HG03575 (cell line): ENCODE measurements around the gene ALX3.

Experiments
- ATAC-seq: cut with Tn5 transposase; IDR thresholded peaks from one replicate; pipeline ENCODE4 v1.9.1; 2021; ENCODE audit not compliant: unreplicated experiment, insufficient number of reproducible peaks, low FRiP score; ENCODE audit errors: extremely low read depth

ALX3 gene

DNA sequence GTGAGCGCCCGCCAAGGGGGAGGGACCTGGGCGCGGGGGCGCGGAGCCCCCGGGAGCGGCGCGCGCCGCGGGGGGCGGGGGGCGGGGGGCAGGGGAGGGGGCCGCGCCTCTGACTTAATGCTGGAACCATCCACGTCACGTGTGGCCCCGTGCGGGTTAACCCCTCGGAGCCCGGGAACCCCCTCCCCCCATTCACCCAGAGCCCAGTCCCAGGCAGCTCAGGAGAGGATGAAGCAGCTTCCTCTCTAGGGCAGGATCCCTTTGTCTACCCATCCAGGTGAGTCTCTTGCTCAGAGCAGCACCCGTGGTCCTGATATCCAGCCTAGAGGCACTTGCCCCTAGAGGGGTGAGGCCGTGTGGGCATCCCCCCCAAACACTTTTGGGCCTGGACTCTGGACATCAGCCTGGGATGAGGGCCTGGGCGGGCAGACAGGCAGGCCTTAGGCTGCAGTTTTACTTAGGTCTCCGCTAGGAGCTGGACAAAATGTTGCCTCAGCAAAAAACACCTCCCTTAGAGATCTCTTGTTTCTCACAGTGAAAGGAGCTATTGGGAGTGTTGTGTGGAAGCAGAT lies at the start of gene ALX3:
TSS of gene ALX3 (minus strand) at position 2 of the 572 bp plus-strand sequence. CDS start 60 bp downstream, outside the sequence.
- ATAC-seq = no peak

DNA sequence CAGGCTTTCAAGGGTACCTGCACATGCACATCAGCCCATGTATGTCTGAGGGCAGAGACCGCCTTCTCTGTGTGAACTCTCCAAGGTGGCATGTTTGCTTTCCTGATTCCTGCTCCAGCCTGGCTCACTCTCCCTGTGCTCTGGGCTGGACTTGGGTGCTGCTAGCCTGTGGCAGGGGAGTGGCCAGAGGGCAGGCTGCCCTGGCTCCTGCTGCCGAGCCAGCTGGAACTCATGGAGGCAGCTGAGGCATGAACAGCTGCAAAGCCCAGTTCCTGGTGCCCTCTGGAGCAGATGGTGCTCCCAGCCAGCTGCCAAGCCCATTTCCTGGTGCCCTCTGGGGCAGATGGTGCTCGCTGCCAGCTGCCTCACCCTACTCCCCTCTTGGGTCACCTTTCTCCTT lies 49.4 kb upstream of the ALX3 start:
- ATAC-seq = no peak

DNA sequence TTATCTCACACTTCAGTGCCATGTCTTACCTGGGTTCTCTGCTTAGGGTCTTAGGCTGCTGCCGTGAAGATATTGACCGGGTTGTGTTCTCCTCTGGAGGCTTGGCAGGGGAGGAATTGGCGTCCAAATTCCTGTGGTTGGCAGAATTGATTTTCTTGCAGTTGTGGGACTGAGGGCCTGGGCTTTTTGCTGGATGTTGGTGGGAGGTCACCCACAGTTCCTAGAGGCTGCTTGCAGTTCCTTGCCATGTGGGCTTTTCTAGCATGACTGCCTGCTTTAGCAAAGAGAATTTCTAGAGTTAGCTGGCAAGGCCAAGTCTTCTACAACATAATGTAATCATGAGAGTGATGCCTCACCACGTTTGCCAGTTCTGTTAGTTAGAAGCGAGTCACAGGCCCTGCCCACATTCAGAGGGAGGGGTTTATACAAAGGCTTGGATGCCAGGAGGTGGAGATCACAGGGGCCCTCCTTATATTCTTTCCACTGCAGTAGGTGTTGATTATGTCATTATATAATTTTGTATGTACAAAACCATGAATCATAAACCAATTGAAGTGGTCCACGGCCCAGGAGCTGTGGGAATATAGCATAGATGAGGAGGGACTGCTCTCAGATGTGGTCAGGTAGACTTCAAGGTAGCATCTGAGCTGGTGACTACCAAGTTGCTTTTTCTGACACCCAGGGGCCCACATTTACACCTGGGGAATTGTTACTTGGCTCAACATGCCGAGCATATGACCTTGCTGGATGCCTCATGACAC lies 48.3 kb upstream of the ALX3 start:
- no peak for ATAC-seq

DNA sequence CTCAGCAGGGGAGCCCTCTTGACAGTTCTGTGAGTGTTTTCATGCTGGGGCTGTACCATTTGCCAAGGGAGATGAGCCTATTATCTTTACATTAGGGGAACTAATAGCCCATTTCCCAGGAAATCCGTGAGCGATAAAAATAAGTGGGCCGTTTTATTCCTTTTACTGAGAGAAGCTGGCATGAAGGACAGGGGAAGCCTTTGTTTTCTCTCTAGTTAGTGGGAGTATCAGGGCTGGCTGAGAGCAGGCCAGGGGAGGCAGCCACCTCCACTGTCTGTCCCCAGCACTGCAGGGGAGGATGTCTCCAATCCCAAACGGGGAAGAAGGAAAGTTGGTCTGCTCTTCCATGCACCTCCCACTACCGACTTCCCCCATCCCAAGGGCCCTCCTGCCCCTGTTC lies 44.3 kb upstream of the ALX3 start:
- ATAC-seq = no peak

DNA sequence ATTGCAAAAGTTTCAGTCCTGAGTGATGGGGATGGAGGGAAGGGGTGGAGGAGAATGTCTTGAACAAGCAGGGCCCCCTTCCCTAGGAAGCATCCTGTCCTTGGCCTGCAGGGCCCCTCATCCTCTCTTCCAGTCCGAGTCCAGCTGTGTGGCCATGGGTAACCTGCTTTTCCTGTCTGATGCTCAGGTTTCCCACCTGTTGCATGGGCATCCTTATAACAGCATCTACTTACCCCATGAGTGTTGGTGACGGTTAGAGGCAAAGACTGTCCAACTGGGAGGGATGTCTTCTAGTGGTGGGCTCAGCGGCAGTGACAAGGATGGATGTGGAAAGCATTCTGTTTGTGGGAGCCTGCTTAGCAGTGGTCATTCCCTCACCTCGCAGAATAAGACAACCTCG lies 43.7 kb upstream of the ALX3 start:
- ATAC-seq = no peak

DNA sequence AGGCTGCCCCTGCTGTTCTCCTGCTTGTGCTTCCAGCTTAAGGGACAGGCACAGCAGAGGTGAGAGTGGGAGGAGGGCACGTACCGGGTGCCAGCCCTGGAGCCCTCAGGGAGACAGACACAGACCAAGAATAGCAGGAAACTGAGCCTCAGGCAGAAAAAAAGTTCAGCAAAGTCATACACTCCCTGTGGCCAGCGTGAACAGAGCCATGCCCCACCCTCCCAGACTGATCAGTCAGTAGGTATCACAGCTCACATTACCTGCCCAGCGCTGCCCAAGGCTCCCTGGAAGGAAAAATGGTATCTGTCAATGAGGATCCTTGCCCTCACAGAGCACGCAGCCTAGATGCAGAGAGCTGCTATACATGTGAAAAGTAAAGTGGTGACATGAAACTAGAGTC lies 43.1 kb upstream of the ALX3 start:
- no peak for ATAC-seq

DNA sequence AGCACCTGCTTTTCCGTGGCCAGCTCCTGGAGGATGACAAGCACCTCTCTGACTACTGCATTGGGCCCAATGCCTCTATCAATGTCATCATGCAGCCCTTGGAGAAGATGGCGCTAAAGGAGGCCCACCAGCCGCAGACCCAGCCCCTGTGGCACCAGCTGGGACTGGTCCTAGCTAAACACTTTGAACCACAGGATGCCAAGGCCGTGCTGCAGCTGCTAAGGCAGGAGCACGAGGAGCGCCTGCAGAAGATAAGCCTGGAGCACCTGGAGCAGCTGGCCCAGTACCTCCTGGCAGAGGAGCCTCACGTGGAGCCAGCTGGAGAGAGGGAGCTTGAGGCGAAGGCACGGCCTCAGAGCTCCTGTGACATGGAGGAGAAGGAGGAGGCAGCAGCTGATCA lies 42.2 kb upstream of the ALX3 start:
- ATAC-seq = no peak

DNA sequence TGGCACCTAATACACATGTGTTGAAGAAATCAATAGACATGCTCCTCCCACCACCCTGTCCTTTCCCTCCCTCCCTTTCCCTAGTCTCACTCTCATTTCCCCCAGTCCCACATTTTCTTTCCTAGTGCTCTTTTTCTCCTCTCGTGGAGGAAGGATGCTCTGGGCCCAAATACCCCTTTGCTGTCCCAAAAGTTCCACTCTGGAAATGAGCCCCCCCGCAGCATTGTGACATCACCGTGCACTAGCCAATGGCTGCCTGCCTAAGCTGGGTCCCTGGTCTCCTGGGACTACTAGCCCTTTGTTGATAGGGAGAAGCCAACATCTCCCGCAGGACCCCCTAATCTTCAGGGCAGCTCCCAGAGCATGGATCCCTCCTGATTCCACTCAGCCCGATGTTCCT lies 41.7 kb upstream of the ALX3 start, which contains the start of gene UBL4B:
TSS of gene UBL4B (plus strand) at position 301 of the 400 bp plus-strand sequence. CDS start at position 393, 92 bp downstream.
- ATAC-seq = no peak

DNA sequence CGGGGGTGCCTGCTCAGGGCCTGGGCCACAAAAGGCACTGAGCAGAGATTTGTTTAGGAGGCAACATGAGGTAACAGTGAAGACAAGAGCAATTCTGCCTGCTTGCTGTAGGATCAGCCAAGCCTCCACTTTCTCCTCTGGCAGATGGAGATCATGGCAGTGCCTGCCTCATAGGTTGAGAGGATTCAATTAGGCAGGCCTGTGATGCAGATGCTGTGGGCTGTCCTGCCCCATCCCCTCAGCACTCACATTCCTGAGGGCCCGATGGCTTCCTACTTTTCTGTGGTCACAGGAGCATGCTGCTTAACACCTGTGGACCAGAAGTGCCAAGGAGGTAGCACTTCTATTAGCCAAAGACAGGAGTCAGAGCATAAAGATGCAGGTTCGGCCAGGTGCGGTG lies 40.6 kb upstream of the ALX3 start:
- ATAC-seq = no peak

DNA sequence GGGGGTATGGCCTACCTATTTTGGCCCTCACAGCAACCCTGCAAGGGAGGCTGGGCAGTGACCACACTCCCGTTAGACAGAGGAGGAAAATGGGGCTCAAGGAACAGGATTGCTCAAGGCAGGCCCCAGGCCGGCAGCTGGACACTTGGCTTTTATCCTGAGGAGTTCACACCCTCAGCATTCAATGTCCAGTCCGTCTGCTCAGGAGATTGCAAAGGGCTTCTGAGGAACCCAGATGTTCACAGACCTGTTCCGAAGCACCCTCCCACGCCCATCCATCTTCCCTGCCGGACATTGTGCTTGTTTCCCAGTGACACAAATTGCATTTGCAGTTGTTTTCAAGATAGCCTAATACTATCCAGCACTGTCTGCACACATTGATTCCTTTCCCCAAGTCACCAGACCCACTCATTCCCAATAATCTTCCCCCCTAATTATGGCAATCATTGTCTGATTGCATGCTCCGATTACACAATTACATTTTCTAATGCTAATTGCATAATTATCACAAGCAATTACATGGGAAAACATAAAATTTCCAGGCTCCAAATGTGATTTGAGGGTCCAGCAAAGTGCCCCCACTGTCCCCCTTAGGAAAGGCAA lies 37.5 kb upstream of the ALX3 start:
- no peak for ATAC-seq

DNA sequence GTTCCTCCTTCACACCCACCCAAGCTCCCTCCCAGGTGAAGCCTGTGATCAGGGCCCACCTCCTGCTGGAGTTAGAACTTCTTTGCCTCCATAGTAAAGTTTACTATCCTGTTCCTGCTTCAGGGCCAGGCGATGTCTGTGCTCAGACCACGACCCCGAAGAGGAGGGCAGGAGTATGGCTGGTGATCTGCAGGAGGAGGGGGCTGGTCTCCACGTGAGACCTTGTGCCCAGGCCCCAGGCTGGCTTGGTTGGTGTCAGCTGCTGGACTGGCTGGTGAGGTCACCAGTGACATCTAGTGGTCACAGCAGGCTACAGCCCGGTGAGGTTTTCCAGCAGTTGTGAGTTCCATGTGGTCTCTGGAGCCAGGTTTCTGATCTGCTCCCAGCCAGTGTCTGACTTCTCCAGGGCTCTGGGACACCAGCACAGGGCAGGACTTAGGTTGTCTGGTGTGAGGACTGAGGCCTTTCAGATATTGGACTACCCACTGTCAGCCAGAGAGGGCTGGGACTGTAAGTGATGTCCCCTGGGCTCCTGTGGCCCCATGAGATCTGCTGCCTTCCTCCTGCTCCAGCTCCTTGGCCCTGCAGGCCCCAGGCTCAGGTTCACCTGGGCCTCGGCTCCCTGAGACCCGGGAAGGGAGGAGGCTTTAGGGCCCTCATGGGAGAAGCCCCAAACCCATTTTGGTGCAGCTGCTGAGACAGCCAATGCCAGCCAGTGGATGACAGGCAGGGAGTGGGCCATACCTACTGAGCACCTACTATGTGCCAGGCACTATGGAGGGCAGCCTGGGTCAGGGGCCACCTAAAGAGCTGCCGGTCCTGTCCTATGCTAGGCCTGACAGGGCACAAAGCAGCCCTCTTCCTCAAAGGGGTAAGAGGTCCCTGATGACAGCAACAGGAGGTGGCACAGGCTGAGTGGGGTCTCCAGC lies 35.8 kb upstream of the ALX3 start:
- ATAC-seq = no peak

DNA sequence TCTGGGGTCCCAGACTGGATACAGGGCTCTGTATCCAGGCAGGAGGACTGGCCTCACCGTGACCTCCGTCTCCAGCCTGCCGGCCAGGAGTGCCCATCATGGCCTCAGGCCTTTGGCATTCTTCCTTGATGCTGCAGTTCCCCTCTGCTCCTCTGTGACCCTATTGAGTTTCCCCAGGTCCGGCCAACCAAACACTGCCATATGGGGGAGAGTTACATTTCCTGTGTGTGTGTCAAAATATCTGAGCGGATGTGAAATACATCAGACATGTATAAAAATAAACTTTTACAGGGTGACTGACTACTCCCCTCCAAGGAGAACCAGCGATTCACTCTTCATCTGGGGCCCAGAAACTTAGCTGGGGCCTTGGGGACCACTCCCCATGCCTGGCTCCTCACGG lies 31.6 kb upstream of the ALX3 start:
- no peak for ATAC-seq

DNA sequence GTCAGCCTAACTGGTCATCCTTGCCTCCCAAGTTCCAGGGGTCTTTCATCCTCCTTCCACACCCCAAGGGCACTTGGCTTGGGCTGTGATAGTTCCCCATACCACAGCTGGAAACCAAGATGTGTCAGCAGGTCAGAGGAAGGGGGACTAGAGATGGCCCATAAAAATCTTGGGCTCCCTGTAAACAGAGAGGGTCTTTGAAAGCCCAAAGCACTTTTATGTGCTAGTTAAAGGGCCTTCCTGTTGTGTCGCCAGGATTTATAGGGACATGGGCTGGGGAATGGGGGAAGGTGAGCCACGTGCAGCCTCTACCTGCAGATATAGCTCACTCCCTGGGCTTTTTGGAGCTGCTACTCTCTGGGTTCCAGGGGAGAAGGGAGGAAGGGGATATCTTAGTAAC lies 29.9 kb upstream of the ALX3 start:
- no peak for ATAC-seq

DNA sequence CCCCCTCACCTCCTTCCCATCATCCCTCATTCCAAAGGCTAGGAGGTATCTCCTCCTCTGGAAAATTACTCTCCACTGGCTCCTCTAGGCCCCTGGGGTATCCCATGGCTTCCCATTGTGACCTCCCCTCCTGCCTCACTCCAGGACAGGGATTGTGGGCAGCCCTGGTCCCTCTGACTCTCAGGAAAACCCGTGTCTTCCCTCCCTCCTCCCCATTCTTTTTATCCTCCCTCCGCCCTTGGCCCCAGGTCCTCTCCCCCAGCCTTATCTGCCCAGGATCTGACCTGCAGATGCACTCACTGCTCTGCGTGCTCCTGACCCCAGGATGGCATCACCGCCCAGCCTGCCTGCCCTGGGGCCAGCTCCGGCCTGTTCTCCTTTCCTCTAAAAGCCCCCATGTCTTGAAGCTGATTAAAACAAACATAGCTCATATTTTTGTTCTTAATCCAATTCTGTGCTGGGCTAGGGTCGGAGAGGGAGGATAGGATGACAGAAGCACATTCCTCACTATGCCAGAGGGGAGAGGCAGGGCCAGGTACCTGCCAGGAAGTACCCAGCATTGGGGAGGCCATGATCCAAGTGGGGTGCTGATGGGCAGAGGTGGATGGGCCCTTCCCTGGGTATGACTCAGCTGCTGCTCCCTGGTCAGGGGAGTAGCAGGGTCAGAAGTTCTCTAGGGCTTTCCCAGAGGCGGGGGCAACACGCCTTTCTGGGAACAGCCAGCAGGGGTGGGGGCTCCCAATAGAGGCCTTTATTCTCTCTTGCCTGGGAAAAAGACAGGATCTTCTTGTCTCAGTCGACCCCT lies 28.0 kb upstream of the ALX3 start:
- no peak for ATAC-seq

DNA sequence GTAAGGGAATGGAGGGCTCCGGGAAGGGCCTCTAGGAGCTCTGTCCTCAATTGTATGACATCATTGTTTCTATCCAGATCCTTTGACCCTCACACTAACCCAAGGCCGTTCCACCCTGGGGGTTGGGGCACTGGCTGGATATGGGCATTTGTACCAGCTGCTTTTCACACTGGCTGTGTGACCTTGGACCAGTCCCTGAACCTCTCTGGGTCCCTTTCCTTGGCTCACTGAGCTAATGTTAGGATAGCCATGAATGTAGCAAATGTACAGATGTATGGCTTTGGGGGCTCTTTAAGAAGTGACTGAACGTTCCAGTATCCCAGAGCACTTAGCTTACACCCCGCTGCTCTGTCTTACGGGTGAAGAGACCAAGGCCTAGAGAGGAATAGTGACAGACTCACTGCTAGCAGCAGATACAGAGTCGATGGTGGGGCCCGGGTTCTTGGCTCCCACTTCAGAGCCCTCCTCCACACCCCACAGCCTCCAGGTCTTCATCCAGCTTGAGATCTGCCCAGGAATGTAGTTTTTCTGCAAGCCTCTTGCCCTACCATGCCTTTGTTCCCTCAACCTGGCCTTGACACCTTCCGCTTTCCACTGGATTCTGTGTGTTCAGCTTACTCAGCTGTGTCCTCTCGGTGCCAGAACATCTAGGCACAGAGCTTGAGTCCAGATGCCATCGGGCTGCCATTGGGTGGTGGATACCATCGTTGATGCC lies 27.2 kb upstream of the ALX3 start:
- no peak for ATAC-seq

DNA sequence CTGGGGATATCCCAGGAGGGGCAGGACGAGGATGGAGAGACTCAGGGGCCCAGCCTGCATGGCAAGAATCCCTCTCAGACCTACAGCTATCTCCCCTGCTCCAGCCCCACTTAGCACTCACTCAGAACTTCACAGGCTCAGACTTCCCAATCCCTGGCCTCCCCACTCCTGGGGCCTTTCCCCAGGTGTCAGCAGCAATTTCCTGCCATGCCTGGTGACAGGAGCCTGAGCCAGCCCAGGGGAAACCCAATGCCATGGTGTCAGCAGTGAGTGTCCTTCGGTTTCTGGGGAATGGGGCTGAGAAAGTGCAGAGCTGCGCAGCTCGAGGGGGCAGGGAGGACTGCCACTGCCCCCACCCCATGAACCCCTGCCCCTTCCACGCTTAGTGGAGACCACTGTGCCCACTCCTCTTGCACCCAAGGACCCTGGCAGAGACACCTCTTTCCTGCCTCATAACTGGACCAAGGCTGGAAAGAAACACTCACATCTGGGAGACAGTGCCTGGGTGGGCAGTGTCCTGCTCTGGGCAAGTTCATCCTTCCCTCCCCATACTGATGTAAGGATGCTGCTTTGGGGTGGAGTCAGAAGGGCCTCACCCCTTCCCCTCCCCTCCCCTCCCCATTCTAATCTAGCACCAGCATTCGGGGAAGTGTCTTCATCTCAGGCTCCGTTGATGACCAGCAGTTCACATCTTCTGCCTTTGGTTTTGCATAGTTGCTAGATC lies 24.6 kb upstream of the ALX3 start:
- ATAC-seq = no peak

DNA sequence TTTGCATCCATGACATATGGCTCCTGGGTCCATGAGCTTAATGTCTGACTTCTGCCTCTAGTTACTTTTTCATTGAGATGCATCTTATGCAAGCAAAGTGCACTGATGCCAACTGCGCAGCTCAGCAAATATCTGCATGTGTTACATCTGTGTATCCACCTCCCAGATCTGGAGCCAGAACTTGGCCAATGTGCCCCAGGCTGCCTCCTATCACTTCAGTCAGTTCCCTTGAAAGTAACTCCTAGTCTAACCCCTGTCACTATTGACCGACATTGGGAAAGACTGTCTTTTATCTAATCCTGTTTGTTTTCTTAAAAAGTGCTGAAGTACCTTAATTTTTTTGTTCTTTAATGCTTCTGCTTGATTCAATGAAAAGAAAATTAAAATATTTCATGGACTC lies 22.5 kb upstream of the ALX3 start:
- ATAC-seq = no peak
